HG03432 (cell line): ENCODE results near the gene CEACAM4.
"Not testable (repeated sequence)": the region's sequence is repeated elsewhere in the genome, so short reads cannot be mapped to it uniquely, and the experiment has no call there.

ENCODE experiments used
- ATAC-seq: cut with Tn5 transposase; IDR thresholded peaks from one replicate; pipeline ENCODE4 v1.9.1; 2021; ENCODE audit warnings: mild to moderate bottlenecking, moderate library complexity; ENCODE audit not compliant: unreplicated experiment

CEACAM4 gene

DNA sequence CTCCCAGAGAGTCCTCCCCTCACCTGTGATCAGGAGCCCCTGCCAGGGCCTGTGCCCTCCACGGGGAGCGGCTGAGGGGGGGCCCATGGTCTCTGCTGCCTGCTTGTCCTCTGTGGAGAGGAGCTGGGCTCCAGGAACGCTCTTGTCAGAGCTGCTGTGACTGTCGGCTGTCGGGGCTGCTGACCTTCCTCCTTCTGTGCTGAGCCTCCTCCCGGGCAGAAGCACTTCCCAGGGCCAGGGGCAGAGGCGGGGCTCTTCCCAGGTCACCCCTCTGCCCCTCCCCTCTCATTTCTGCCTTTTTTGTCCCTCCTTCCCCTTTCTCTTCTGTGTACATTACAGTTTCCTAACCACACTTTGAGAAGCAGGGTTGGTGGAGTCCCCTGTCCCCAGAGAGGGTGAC is at the start of gene CEACAM4:
TSS of gene CEACAM4 (minus strand) at position 198 of the 400 bp plus-strand sequence. CDS start at position 87, 111 bp downstream.
- no peak for ATAC-seq

DNA sequence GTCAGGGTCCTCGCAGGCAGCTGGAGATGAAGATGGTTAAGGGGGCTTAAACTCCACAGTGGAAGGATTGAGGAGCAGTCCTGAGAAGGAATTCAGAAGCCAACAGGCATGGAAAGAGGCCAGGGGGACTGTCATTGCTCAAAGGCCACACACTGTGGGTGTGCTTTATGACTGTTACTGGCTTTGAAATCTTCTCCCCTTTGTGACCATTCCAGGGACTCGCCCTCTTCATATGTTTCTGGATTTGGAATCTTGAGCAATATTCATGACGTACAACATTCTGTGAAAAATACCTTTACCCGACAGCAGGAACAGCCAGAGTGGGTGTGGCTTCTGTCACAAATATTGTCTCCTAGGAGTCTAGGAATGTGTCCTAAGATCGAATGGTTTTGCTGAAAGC is 44.6 kb upstream of the CEACAM4 start:
- ATAC-seq = no peak

DNA sequence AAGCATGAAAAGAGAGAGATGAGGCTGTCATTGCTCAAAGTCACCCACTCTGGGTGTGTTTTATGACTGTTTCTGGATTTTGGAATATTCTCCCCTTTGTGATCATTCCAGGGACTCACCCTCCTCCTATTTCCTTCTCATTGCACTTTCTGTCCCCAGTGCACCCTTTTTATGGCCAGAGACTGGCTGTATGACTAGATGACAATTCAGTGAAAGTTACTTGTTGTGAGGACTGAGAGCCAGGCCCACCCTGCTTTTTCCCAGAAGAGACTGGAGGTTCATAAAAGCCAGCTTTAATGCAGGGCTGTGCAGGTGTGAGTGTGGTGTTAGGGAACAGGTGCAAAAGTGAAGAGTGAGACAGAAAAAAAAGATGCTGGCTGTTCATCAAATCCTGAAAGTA is 43.9 kb upstream of the CEACAM4 start:
- ATAC-seq = no peak

DNA sequence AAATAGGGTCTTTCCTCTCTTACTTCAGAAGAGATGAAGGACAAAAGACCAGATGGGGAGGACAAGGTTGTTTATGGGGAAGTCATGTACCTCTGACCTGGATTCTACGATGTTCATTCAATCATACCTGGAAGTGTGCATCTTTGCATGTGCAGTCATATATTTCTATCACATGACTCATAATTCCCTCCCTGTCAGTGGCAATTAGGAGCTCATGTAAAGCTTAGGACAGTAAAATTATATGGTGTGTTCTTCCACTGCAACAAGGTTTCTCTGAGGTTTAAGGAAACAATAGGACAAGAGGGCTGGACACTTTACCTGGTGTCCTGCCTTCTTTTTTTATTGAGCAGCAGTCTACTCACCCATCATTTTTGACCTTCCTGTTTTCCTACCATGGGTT is 41.4 kb upstream of the CEACAM4 start:
- ATAC-seq = no peak

DNA sequence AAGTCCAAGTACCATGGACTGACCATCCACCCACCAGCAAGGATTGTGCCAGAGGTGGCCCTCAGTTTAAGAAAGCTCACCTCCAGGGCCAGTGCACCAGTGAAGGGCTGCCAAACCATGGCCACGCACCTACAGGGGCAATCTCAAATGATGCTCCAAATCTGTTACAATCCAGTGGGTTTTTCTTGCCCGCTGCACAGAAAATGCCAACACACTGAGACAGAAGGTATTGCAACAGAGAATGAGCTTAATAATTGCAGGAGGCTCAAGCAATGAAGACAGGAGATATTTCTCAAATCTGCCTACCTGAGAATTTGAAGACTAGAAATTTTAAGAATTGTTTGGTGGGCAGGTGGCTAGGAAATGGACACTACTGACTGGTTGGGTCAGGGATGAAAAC is 39.2 kb upstream of the CEACAM4 start:
- ATAC-seq = no peak

DNA sequence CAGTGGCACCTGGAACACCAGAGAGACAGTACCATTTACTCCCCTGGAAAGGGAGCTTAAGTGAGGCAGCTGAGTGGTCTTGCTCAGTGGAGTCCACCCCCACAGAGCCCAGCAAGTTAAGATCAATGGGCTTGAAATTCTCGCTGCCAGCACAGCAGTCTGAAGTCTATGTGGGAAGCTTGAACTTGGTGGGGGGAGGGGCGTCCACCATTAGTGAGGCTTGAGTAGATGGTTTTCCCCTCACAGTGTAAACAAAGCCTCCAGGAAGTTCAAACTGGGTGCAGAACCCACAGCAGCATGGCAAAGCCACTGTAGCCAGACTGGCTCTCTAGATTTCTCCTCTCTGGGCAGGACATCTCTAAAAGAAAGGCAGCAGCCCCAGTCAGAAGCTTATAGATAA is 30.3 kb upstream of the CEACAM4 start:
- ATAC-seq = no peak

DNA sequence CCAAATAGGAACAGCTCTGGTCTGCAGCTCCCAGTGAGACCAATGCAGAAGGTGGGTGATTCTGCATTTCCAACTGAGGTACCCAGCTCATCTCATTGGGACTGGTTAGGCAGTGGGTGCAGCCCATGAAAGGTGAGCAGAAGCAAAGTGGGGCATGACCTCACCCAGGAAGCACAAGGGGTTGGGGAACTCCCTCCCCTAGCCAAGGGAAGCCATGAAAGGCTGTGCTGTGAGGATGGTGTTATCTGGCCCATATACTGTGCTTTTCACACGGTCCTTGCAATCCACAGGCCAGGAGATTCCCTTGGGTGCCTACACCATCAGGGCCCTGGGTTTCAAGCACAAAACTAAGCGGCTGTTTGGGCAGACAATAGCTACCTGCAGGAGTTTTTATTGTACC is 29.9 kb upstream of the CEACAM4 start:
- ATAC-seq = not testable (repeated sequence)

DNA sequence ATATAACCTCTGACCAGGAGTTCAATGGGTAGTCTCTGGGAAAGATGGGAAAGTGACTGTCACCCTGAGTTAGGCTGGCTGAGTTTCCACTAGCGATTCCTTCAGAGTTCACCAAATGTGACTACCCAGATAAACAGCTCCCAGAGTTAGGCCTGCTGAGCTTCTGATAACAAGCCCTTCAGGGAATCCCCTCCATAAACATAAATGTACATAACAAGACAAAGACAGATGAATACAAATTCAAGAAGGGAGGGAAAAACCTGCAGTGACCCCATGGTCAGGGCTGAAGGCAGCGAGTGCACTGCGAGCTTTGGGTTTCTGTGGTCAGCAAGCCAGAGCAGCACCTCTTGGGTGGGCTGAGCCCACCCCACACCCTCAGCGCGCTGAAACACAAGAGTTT is 25.4 kb upstream of the CEACAM4 start:
- ATAC-seq = no peak

DNA sequence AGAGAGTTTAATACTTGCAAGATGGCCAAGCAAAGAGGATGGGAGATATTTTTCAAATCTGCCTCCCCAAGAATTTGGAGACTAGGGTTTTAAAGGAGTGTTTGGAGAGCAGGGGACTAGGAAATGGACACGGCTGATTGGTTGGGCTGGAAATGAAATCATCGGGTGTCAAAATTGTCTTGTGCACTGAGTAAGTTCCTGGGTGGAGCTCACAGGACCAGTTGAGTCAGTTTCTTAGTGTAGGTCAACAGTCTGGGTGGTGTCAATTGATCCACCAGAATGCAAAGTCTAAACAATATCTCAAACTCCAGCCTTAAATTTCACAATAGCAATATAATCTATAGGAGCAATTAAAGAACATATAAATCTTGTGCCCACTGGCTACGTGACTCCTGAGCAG is 23.0 kb upstream of the CEACAM4 start:
- ATAC-seq = no peak

DNA sequence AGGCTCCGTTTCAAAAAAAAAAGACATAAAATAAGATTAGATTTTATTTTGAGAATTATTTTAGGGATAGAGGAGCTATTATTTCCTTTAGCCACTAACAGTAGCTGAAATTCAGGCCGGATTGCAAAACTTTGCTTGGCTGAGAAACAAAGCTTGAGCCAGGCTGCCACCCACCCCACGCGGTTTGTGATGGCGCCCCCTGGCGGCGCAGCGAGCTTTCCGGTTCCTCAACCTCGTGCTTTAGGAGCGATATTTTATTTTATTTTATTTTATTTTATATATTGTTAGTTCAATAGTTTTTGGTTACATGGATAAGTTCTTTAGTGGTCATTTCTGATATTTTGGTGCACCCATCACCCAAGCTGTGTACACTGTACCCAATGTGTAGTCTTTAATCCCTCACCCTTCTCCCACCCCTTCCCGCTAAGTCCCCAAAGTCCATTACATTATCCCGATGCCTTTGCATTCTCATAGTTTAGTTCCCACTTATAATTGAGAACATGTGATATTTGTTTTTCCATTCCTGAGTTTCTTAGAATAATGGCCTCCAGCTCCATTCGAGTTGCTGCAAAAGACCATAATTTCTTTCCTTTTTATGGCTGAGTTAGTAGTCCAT is 19.8 kb upstream of the CEACAM4 start:
- no peak for ATAC-seq

DNA sequence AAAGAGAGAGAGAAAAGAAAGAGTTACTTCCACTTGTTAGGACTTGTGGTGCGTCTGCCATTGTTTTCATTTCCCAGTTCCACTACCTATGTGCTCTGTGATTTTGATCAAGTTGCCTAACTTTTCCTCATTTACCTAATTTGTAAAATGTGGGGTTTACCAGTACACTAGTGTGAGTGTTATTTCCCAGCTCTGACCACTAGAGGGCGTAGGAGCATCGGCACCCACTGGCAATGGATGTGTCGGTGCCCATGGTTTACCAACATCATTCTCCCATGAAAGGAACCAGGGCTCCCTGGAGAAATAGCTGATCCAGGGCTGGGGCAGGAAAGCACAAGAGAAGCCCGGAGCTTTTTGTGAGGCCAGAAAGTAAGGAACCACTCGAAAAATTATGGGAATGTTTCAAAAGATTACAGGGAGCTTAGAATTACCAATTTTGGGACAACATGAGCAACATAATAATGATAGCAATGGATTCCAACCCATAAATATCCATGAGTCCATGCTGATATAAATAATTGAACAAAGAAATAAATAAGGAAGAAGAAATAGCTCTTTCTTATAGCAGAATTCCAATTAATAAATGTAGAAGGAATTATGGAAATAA is 15.1 kb upstream of the CEACAM4 start:
- no peak for ATAC-seq

DNA sequence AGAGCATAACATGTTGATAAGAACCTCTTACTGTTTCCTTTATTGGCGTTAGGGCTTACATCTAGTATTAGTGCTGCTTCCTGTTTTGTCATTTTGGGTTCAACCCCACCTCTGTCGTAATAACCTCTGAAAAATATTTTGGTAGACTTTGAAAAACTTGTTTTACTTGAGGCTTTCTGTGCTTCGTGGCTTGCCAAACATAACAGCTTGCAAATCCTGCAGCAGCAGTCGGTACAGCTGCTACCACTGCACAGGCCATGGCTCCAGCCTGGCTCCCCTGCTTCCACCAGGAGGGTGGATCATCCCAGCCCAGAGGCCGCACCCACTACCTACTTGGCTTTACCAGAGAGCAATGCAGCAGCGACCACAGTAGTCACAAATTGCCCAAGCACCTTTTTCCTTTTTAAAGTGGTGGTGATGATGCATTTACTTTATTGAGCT is 11.8 kb upstream of the CEACAM4 start:
- ATAC-seq = no peak

DNA sequence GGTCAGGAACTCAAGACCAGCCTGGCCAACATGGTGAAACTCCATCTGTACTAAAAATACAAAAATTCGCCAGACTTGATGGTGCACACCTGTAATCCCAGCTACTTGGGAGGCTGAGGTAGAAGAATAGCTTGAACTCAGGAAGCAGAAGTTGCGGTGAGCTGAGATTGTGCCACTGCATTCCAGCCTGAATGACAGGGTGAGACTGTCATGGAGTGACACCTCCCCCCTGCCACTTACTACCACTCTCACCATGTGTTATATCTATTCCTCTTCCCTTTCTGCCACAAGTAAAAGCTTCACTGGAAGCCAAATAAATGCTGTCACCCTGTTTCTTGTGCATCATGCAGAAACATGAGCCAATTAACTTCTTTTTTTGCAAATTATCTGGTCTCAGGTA is 10.6 kb upstream of the CEACAM4 start:
- ATAC-seq = no peak

DNA sequence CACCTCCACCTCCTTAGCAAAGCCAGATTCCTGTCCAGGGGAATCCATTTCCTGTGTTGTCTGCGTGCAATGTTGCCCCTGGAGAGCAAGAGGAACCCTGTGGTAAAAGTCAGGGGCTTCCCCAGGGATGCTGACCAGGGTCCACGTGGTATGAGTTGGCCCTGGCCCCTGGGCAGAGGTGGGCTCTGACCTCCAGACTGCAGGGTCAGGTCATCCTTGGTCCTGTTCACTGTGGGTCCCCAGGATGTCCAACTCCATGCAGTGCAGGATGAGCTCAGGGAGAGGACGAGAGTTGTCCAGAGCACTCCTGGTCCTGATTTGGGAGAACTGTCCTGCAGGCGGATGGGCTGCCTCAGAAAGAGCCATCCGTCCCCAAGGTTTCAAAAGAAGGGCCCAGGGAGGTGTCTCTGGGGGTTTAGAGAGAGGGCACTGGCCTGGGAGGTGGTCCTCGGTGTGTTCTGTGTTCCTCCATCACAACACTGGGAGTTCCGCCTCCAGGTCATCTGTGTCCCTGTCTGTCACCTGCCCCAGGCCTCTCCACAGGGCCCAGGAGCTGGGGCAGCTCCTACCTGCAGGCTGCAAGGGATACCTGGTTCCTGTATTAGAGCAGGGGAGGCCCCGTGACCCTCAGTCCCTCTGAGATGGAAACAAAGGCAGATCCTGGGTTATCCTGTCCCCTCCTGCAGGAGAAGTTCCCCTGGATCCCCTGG is 1.2 kb upstream of the CEACAM4 start:
- no peak for ATAC-seq

DNA sequence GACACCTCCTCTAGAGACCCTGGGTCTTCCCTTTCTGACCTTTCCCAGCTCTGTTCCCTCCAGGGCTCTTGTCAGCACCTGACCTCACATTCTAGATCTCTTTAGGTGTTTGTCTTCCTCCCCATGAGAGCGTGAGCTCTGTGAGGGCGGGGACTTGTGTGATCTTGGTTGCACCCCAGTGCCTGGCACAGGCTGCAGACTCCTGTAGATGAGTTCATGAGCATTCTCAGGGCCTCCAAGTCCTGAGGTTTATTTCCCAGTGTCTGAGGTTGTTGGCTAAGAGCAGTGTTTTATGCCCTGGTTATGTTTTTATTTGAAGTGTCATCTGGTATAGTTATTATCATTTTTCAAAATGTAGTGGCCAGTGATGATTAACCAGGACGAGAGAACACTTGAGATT is 596 bp downstream of the CEACAM4 start:
- ATAC-seq = no peak

DNA sequence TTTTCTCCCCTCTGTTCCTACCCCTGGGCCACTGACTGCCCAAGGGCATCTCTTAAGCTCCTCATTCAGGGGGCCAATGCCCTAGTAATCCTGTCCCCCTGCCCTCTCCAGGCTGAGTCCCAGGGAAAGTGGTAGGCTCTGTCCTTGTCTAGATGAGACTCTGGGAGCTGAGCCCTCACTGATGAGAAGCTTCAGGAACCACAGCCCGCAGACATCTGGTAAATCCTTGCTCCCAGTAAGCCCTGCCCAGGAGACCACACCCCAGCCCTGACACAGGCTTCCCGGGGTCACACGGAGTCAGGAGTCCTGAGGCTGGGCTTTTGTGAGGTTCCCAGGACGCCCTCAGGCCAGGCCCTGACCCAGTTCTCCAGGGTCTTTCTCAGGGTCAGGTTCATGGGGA is 1.9 kb downstream of the CEACAM4 start:
- ATAC-seq = no peak

DNA sequence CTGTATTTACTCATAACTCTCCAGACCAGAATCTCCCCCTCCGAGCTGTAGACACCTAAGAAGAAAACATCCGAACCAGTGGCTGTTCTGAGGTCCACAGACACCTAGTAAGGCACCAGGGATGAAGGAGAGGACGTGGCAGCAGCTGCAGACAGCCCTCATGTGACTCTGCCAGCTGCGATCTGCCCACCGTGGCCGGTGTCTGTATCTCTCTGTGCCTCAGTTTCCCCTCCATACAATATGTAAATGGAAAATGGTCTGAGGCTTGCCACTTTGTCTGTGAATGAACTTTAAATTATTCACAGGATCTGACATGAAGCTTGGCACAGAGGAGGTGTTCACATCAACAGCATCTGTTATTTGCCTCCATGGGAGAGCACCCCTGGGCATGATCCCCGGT is 2.4 kb downstream of the CEACAM4 start:
- no peak for ATAC-seq

DNA sequence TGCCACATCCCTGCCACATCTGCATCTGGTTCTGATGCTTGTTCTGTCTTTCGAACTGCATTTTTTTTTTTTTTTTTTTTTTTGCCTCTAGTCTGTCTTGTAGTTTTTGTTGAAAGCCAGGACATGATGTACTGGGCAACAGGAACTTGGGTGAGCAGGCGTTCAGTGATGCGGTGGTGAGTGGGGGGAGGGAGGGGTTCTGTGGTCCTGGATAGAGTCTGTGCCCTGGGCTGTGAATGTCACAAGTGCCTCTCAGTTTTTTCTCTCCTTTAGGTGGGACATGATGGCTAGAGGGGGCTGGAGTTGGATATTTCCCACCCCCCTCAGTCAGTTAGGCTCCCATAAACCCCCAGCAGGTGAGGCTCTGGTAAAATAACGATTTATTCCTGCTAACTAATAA is 3.5 kb downstream of the CEACAM4 start:
- ATAC-seq = no peak

DNA sequence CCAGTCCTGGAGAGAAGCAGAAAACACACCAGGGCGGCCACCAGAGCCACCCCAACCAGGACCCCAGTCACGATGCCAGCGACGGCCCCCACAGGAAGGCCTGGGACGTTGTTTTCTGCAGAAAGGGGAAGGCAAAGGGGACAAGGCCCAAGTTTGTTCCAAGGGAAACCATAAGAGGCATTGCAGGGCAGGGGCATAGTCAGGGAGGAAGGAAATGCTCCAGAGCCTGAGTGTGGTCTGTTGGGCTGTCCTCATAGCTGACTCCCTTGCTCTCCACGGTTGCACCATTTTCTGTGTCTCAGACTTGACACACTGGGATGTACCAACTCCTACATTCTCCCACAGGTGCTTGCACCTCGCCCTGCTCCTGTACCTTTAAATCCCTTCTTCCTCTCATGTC is 5.2 kb downstream of the CEACAM4 start:
- no peak for ATAC-seq

DNA sequence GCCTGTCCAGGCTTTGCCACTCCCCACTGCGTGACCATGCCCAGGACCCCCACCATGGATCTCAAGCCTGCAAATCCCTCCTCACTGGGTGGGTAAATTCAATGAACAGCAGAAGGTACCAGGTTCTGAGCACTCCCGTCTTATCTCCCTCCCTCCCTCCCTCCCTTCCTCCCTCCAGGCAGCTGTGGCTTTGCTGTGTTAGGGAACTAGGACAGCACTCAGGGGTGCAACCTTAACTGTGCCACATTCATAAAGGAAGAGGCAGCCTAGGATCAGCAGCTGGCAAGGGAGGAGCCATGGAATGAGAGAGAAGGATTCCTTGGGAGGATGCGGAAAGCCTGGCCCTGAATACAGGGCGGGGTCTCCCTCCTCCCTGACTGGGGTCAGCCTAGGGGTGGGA is 5.6 kb downstream of the CEACAM4 start:
- no peak for ATAC-seq

DNA sequence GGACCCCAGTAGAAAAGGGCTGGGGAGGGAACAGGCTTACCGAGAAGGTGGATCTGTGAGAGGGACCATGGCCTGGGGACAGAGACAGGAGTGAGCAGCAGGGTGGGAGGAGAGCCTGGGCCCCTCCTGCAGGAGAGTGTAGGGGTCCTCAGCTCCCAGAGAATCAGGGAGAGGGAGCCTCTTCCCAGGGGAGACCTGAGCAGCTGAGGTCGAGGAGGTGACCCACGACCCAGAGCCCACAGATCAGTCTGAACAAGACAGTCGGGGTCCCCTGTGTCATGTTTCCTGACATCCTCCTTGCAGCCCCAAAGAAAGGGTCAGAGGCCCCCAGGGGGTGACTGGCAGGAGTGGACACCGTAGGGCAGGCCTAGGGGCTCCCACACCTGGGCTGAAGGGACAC is 6.7 kb downstream of the CEACAM4 start:
- no peak for ATAC-seq

DNA sequence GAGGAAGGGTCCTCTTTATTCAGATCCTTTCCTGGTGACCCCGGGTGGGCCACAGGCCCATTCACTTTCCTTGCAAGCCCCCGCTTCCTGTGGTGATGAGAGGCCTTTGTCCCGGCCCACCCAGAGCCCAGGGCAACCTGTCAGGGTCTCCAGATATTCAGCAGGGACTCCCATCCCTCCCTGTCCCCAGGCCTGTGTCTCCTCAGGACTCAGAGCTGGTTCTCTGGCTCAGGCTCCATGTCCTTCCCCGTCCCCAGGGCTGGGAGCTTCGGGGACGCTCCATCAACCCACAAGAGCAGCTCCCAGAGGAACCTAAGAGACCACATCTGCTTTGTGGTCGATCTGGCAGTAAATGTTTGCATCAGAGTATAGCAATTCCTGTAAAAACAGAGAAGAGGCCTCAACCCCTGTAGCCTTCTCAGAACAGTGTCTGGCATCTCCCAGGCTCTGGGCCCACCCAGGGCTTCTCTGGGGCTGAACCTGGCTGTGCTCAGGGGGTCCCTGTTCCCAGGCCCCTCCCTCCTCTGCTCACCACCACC is 7.8 kb downstream of the CEACAM4 start:
- ATAC-seq = no peak
